H9 (cell line): ENCODE measurements around the gene SCG2. TPM values are rescaled to one million over a fixed set of nuclear protein-coding genes. Genes with fewer than 3 reads are reported as not detected.

Experiments
- DNase-seq: peaks from one replicate; pipeline ENCODE4 v3.0.0-alpha.2; 2017
- H2AFZ ChIP-seq: one replicate; pipeline ENCODE4 v1.6.1; 2013; ENCODE audit warnings: mild to moderate bottlenecking, low read length, control low read depth, moderate library complexity
- H2AK5ac ChIP-seq: 2 replicates; pipeline ENCODE4 v1.6.1; 2013; ENCODE audit warnings: low read length, control low read depth, mixed read lengths; ENCODE audit not compliant: insufficient read length
- H2BK120ac ChIP-seq: one replicate; pipeline ENCODE4 v1.6.1; 2013; ENCODE audit warnings: low read depth, mild to moderate bottlenecking, low read length, control low read depth, inconsistent platforms; ENCODE audit not compliant: poor library complexity, severe bottlenecking
- H2BK12ac ChIP-seq: 2 replicates; pipeline ENCODE4 v1.6.1; 2013; ENCODE audit warnings: low read length, control low read depth, mixed read lengths, low read depth; ENCODE audit not compliant: insufficient read length
- H2BK15ac ChIP-seq: 2 replicates; pipeline ENCODE4 v1.6.1; 2013; ENCODE audit warnings: low read depth, low read length, control low read depth
- H2BK20ac ChIP-seq: one replicate; pipeline ENCODE4 v1.6.1; 2013; ENCODE audit warnings: low read depth, mild to moderate bottlenecking, low read length, control low read depth, inconsistent platforms; ENCODE audit not compliant: poor library complexity, severe bottlenecking
- H2BK5ac ChIP-seq: 2 replicates; pipeline ENCODE4 v1.6.1; 2013; ENCODE audit warnings: low read length, control low read depth, mixed read lengths; ENCODE audit not compliant: insufficient read length
- H3K14ac ChIP-seq: 2 replicates; pipeline ENCODE4 v1.6.1; 2013; ENCODE audit warnings: low read length, control low read depth; ENCODE audit not compliant: insufficient read depth
- H3K18ac ChIP-seq: 2 replicates; pipeline ENCODE4 v1.6.1; 2013; ENCODE audit warnings: low read depth, mild to moderate bottlenecking, mixed read lengths, low read length, control low read depth; ENCODE audit not compliant: insufficient read length
- H3K23ac ChIP-seq: 2 replicates; pipeline ENCODE4 v1.6.1; 2013; ENCODE audit warnings: low read length, control low read depth, mixed read lengths, low read depth; ENCODE audit not compliant: insufficient read length
- H3K23me2 ChIP-seq: 2 replicates; pipeline ENCODE4 v1.6.1; 2013; ENCODE audit warnings: low read depth, mild to moderate bottlenecking, mixed read lengths, low read length, control low read depth; ENCODE audit not compliant: insufficient read length, poor library complexity, severe bottlenecking
- H3K27ac ChIP-seq: 2 replicates; pipeline ENCODE4 v1.5.1; 2013; ENCODE audit warnings: low read length, control low read depth, mixed read lengths, low read depth; ENCODE audit not compliant: insufficient read length
- H3K27me3 ChIP-seq: 2 replicates; pipeline ENCODE4 v1.6.1; 2013; ENCODE audit warnings: low read length, control low read depth, inconsistent platforms; ENCODE audit not compliant: insufficient read depth
- H3K4ac ChIP-seq: 2 replicates; pipeline ENCODE4 v1.6.1; 2013; ENCODE audit warnings: low read depth, mild to moderate bottlenecking, control low read depth, inconsistent platforms, low read length, moderate library complexity
- H3K4me1 ChIP-seq: 2 replicates; pipeline ENCODE4 v1.6.1; 2013; ENCODE audit warnings: low read length, control low read depth, inconsistent platforms; ENCODE audit not compliant: insufficient read depth
- H3K4me2 ChIP-seq: 2 replicates; pipeline ENCODE4 v1.6.1; 2013; ENCODE audit warnings: low read length, control low read depth, mixed read lengths; ENCODE audit not compliant: insufficient read length, insufficient read depth
- H3K56ac ChIP-seq: 2 replicates; pipeline ENCODE4 v1.6.1; 2013; ENCODE audit warnings: low read depth, mild to moderate bottlenecking, mixed read lengths, low read length, control low read depth; ENCODE audit not compliant: insufficient read length
- H3K79me1 ChIP-seq: 2 replicates; pipeline ENCODE4 v1.6.1; 2013; ENCODE audit warnings: low read depth, mild to moderate bottlenecking, moderate library complexity, low read length, control low read depth, inconsistent platforms; ENCODE audit not compliant: insufficient read depth, poor library complexity, severe bottlenecking
- H3K79me2 ChIP-seq: 2 replicates; pipeline ENCODE4 v1.6.1; 2013; ENCODE audit warnings: low read length, control low read depth, inconsistent platforms; ENCODE audit not compliant: insufficient read depth
- H3K9ac ChIP-seq: 2 replicates; pipeline ENCODE4 v1.6.1; 2013; ENCODE audit warnings: low read length, control low read depth, mixed read lengths; ENCODE audit not compliant: insufficient read length; ENCODE audit errors: extremely low read depth
- H3K9me3 ChIP-seq: one replicate; pipeline ENCODE4 v1.6.1; 2013; ENCODE audit warnings: low read depth, low read length, inconsistent platforms; ENCODE audit not compliant: control insufficient read depth
- H3T11ph ChIP-seq: one replicate; pipeline ENCODE4 v1.6.1; 2013; ENCODE audit warnings: mild to moderate bottlenecking, low read length, control low read depth, inconsistent platforms
- H4K20me1 ChIP-seq: one replicate; pipeline ENCODE4 v1.6.1; 2013; ENCODE audit not compliant: control insufficient read depth, insufficient read length, insufficient read depth
- H4K5ac ChIP-seq: 2 replicates; pipeline ENCODE4 v1.6.1; 2013; ENCODE audit warnings: low read depth, mild to moderate bottlenecking, mixed read lengths, low read length, control low read depth; ENCODE audit not compliant: insufficient read length
- H4K8ac ChIP-seq: replicated peaks from 2 replicates; pipeline ENCODE4 v1.6.1; 2013; ENCODE audit warnings: low read length, control low read depth, mixed read lengths, low read depth; ENCODE audit not compliant: insufficient read length
- H4K91ac ChIP-seq: 2 replicates; pipeline ENCODE4 v1.6.1; 2013; ENCODE audit warnings: low read depth, mild to moderate bottlenecking, moderate library complexity, mixed read lengths, low read length, control low read depth; ENCODE audit not compliant: insufficient read length
- H3K27ac Mint-ChIP-seq, 3 experiments: 2 replicates in 2 of 3; 3 replicates in 1 of 3; pipeline ENCODE4 v1.8.0; 2020 to 2021; ENCODE audit warnings: mixed read lengths in 3 of 3, mild to moderate bottlenecking in 1 of 3, moderate library complexity in 1 of 3
- H3K27me3 Mint-ChIP-seq: 2 replicates; pipeline ENCODE4 v1.8.0; 2021; ENCODE audit warnings: low read depth, mild to moderate bottlenecking, moderate library complexity, mixed read lengths
- H3K36me3 Mint-ChIP-seq, 3 experiments: 2 replicates in 2 of 3; 3 replicates in 1 of 3; pipeline ENCODE4 v1.8.0; 2020 to 2021; ENCODE audit warnings: low read depth in 3 of 3, mixed read lengths in 3 of 3; ENCODE audit not compliant: insufficient read depth in 1 of 3
- H3K4me1 Mint-ChIP-seq, 2 experiments: 2 replicates each; pipeline ENCODE4 v1.8.0; 2020; ENCODE audit warnings: mixed read lengths in 2 of 2
- H3K4me3 Mint-ChIP-seq, 2 experiments: 2 replicates in 1 of 2; 3 replicates in 1 of 2; pipeline ENCODE4 v1.8.0; 2020 to 2021; ENCODE audit warnings: mild to moderate bottlenecking in 2 of 2, mixed read lengths in 2 of 2, moderate library complexity in 1 of 2
- H3K9me3 Mint-ChIP-seq, 2 experiments: 2 replicates in 1 of 2; 3 replicates in 1 of 2; pipeline ENCODE4 v1.8.0; 2020; ENCODE audit warnings: mild to moderate bottlenecking in 2 of 2, mixed read lengths in 2 of 2, moderate library complexity in 1 of 2
- WGBS: extraction: QIAGEN DNeasy Blood & Tissue Kit; methylation state at CpG from one replicate; pipeline ENCODE4 v1.1.7; 2013; ENCODE audit warnings: missing lambda C conversion rate, low lambda C conversion rate, mixed read lengths; ENCODE audit not compliant: insufficient read length; ENCODE audit errors: extremely low coverage; 5-methylcytosine and 5-hydroxymethylcytosine counted together
- total RNA-seq: library from RNA; stranded (reverse); gene quantifications from 2 replicates; pipeline ENCODE4 v1.2.1, GENCODE V29; 2021
- TF ChIP-seq, protein P1 (sequence below): fragments of 200-600 bp; sonication (generic); conservative IDR thresholded peaks from 3 replicates; pipeline ENCODE4 v1.8.0; 2021; ENCODE audit warnings: antibody characterized with exemption, mild to moderate bottlenecking

The SCG2 gene
- total RNA-seq, 1 experiment from 2014 or later, result 4.4 TPM

DNA sequence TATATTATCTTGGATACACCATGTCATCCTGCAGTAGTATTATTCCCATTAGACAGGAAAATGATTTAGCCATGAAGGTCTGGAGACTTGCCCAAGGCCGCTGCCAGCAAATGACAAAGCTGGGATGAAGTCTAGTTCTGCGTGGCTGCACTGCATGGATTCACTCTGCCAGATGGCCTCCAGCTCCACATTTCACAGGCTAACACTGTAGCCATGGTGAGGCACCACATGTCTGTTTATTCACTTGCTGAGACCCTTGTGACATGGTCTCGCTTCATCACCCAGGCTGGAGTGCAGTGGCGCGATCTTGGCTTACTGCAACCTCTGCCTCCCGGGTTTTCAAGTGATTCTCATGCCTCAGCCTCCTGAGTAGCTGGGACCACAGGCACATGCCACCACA lies 31.5 kb upstream of the SCG2 start:
- Histone ChIP-seq H3K4me2 (no peak overlapping the region), H3K9me3 (no peaks in the 10 kb centered on the region), H2AFZ (no peak overlapping the region), H2BK120ac (no peak overlapping the region), H3K9ac (no peak overlapping the region), H2BK12ac (no peak overlapping the region), H3T11ph (no peak overlapping the region), H3K18ac (no peak overlapping the region), H2AK5ac (no peak overlapping the region), H4K8ac (no peak overlapping the region), H2BK15ac (no peak overlapping the region), H3K4me1 (no peaks in the 10 kb centered on the region), H3K27me3 (no peaks in the 10 kb centered on the region), H3K79me2 (no peaks in the 10 kb centered on the region), H3K56ac (no peak overlapping the region), H4K5ac (no peak overlapping the region), H3K14ac (no peak overlapping the region; the same call in 1 of the 2 replicates), H3K23ac (no peak overlapping the region), H4K91ac (no peak overlapping the region), H3K4ac (no peak overlapping the region), H3K79me1 (peaks cover 4% of the 10 kb centered on the region), H3K27ac (no peak overlapping the region), H2BK20ac (no peak overlapping the region), H3K23me2 (no peaks in the 10 kb centered on the region), H2BK5ac (no peak overlapping the region), H4K20me1 (no peaks in the 10 kb centered on the region)
- no peak overlapping the region for H3K27ac Mint-ChIP-seq
- DNase-seq, result no peak
- TF ChIP-seq, protein P1, sequence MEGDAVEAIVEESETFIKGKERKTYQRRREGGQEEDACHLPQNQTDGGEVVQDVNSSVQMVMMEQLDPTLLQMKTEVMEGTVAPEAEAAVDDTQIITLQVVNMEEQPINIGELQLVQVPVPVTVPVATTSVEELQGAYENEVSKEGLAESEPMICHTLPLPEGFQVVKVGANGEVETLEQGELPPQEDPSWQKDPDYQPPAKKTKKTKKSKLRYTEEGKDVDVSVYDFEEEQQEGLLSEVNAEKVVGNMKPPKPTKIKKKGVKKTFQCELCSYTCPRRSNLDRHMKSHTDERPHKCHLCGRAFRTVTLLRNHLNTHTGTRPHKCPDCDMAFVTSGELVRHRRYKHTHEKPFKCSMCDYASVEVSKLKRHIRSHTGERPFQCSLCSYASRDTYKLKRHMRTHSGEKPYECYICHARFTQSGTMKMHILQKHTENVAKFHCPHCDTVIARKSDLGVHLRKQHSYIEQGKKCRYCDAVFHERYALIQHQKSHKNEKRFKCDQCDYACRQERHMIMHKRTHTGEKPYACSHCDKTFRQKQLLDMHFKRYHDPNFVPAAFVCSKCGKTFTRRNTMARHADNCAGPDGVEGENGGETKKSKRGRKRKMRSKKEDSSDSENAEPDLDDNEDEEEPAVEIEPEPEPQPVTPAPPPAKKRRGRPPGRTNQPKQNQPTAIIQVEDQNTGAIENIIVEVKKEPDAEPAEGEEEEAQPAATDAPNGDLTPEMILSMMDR, result no peak
- peaks cover 3 to 7% of the 10 kb centered on the region in 2 experiments; a peak in 4 of 5 replicates for H3K9me3 Mint-ChIP-seq
- H3K4me3 Mint-ChIP-seq, result no peak overlapping the region
- no peaks in the 10 kb centered on the region for H3K4me1 Mint-ChIP-seq
- H3K36me3 Mint-ChIP-seq, result peaks cover 0 to 14% (median 3%) of the 10 kb centered on the region in 3 experiments; a peak in 5 of 7 replicates
- WGBS, result no CpG with 5 or more reads among the region's 6 CpGs
- H3K27me3 Mint-ChIP-seq, result peaks cover 8% of the 10 kb centered on the region
